ENCODE results near the gene NPAP1. TPM values are rescaled to one million over a fixed set of nuclear protein-coding genes. Genes with fewer than 3 reads are reported as not detected.

The NPAP1 gene
- total and polyA plus RNA-seq, 4 experiments from 2014 or later, result not detected

DNA sequence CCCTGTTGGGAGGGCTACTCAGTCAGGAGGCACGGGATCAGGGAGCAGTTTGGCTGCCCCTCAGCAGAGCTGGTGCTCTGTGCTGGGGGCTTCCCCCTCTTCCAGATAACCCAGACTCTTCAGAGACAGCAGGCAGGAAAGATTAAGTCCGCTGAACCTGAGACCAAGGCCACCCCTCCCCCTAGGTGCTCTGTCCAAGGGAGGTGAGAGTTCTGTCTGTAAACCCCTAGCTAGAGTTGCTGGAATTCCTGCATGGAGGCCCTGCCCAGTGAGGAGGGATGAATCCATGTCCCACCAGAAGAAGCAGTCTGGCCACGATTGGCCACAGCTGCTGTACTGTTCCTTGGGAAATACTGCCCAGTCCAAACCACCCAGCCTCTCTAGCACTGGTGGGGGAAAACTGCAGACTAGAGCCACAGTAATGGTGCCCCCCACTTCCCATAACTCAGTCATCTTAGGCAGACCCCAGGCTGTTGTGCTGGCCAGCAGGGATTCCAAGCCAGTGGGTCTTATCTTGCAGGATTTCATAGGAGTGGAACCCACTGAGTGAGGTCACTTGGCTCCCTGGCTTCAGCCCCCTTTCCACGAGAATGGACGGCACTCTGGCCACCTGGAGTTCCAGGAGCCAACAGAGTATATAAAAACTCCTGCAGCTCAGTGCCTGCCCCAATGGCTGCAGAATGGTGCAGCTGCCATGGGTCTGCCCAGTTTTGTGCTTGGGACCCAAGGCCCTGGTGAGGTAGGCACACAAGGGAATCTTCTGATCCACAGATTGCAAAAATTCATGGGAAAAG lies 42.9 kb downstream of the NPAP1 start:
- peaks cover 4 to 32% (median 10%) of the 10 kb centered on the region in 8 donors for H3K9me3 Mint-ChIP-seq
- no peaks in the 10 kb centered on the region for H3K4me1 Mint-ChIP-seq

DNA sequence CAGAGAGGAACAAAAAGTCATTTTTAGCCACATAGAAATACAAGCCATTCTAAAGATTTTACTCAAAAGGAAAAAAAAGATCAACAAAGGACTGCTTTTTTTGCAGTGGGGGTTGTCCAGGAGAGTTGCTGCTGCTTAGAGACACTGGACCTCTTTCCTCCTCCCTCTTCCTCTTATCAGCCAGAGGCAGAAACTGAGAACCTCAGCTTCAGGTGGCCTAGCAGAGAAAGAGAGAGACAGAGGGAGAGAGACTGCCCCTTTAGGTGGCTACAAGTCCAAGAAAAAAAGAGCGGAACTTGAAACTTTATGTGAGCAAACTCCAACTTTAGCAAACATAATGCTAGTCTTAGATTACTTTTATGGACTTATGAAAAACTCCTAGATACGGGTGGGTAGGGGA lies 54.2 kb downstream of the NPAP1 start:
- Mint-ChIP-seq H3K9me3 (peaks cover 0 to 17% (median 9%) of the 10 kb centered on the region in 8 donors), H3K36me3 (no peaks in the 10 kb centered on the region)

More for the DNA sequence above, 42.9 kb downstream of the NPAP1 start:
- Mint-ChIP-seq H3K4me3 (no peak overlapping the region), H3K27ac (no peak overlapping the region), H3K27me3 (no peaks in the 10 kb centered on the region), H3K36me3 (no peaks in the 10 kb centered on the region)
- POLR2A ChIA-PET (ENCODE audit: partially characterized antibody), result no interaction called here
- Histone ChIP-seq H3K36me3 (ENCODE audit: insufficient read depth, low read length) (no peaks in the 10 kb centered on the region), H3K4me1 (ENCODE audit: insufficient read depth, low read length) (no peaks in the 10 kb centered on the region), H3K9me3 (ENCODE audit: control insufficient read depth in 1 of 2, low read length in 2 of 2) (no peaks in the 10 kb centered on the region), H3K27me3 (ENCODE audit: insufficient read depth, low read length) (no peaks in the 10 kb centered on the region), H3K4me3 (ENCODE audit: low read length in 2 of 2) (no peak overlapping the region), H3K27ac (ENCODE audit: low read depth, low read length) (no peak overlapping the region)
- no peak for DNase-seq
- intact Hi-C loops (cut with micrococcal nuclease), result no loop called here
- CTCF ChIA-PET (ENCODE audit: partially characterized antibody), result no interaction called here

More for the DNA sequence above, 54.2 kb downstream of the NPAP1 start:
- DNase-seq, result no peak
- H3K4me3 Mint-ChIP-seq, result no peak overlapping the region
- POLR2A ChIA-PET (ENCODE audit: partially characterized antibody), result no interaction called here
- Histone ChIP-seq H3K27ac (ENCODE audit: low read depth, low read length) (no peak overlapping the region), H3K4me1 (ENCODE audit: insufficient read depth, low read length) (no peaks in the 10 kb centered on the region), H3K9me3 (ENCODE audit: control insufficient read depth in 1 of 2, low read length in 2 of 2) (no peaks in the 10 kb centered on the region), H3K27me3 (ENCODE audit: insufficient read depth, low read length) (no peaks in the 10 kb centered on the region), H3K4me3 (ENCODE audit: low read length in 2 of 2) (no peak overlapping the region), H3K36me3 (ENCODE audit: insufficient read depth, low read length) (no peaks in the 10 kb centered on the region)
- intact Hi-C loops (cut with micrococcal nuclease), result no loop called here
- no peaks in the 10 kb centered on the region for H3K4me1 Mint-ChIP-seq
- H3K27ac Mint-ChIP-seq, result no peak overlapping the region
- CTCF ChIA-PET (ENCODE audit: partially characterized antibody), result no interaction called here
- H3K27me3 Mint-ChIP-seq, result no peaks in the 10 kb centered on the region
